ENCODE data around the gene SMG1. TPM values are rescaled to one million over a fixed set of nuclear protein-coding genes. Genes with fewer than 3 reads are reported as not detected.

The SMG1 gene
- total and polyA plus RNA-seq, 4 donors: 5.3 to 70.8 (median 22.3) TPM

DNA sequence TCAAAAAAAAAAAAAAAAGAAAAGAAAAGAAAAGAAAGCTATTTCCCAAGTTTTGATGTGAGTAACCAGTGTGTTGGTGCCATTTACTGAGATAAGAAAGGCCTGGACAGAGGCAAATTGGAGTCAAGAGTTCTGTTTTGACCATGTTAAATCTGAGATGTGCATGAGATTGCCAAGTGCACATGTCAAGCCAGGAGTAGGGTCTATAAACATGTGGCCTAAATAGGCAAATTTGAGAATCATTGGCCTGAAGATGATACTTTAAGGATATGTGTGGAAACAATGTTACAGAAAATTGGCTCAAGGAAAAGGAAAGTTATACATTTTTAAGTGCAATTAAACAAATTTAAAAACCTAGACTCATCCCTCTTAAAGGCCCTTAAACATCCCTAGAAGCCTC is 15.3 kb upstream of the SMG1 start (continued):
- TF ChIP-seq, protein P1, sequence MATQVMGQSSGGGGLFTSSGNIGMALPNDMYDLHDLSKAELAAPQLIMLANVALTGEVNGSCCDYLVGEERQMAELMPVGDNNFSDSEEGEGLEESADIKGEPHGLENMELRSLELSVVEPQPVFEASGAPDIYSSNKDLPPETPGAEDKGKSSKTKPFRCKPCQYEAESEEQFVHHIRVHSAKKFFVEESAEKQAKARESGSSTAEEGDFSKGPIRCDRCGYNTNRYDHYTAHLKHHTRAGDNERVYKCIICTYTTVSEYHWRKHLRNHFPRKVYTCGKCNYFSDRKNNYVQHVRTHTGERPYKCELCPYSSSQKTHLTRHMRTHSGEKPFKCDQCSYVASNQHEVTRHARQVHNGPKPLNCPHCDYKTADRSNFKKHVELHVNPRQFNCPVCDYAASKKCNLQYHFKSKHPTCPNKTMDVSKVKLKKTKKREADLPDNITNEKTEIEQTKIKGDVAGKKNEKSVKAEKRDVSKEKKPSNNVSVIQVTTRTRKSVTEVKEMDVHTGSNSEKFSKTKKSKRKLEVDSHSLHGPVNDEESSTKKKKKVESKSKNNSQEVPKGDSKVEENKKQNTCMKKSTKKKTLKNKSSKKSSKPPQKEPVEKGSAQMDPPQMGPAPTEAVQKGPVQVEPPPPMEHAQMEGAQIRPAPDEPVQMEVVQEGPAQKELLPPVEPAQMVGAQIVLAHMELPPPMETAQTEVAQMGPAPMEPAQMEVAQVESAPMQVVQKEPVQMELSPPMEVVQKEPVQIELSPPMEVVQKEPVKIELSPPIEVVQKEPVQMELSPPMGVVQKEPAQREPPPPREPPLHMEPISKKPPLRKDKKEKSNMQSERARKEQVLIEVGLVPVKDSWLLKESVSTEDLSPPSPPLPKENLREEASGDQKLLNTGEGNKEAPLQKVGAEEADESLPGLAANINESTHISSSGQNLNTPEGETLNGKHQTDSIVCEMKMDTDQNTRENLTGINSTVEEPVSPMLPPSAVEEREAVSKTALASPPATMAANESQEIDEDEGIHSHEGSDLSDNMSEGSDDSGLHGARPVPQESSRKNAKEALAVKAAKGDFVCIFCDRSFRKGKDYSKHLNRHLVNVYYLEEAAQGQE (IDR thresholded peaks at IDR 0.05): no peak
- no peak for TF ChIP-seq RAD21 (IDR thresholded peaks at IDR 0.05)
- no peak for TF ChIP-seq HNF4A (conservative IDR thresholded peaks at IDR 0.05)
- TF ChIP-seq FOXA2 (IDR thresholded peaks at IDR 0.05): no peak

DNA sequence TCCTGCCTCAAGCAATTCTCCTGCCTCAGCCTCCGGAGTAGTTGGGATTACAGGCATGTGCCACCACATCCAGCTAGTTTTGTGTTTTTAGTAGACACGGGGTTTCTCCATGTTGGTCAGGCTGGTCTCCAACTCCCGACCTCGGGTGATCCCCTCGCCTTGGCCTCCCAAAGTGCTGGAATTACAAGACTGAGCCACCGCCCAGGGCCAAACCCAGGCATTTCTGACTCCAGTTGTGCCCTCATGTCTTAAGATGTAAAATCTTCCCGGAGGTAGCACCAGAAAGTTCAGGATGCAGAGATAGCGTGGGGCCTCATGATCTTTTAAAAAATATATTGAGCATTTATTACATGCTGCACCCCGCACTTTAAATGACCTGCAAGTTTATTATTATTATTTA is 12.8 kb upstream of the SMG1 start:
- no peaks in the 10 kb centered on the region for H3K9me3 ChIP-seq (ENCODE audit: control insufficient read depth in 4 of 4, low read length in 3 of 4)
- no peak for DNase-seq (ENCODE audit: low spot score)
- no peaks in the 10 kb centered on the region for H3K27me3 ChIP-seq (ENCODE audit: control insufficient read depth in 4 of 4, insufficient read depth in 4 of 4, low read length in 3 of 4)
- 96% methylated on average over 9 of the region's 9 CpGs for WGBS
- H3K36me3 ChIP-seq (ENCODE audit: control insufficient read depth in 4 of 4, insufficient read depth in 3 of 4, low read depth in 1 of 4, low read length in 3 of 4): no peaks in the 10 kb centered on the region
- no peak overlapping the region for H3K27ac ChIP-seq (ENCODE audit: low read depth in 1 of 2, low read length in 2 of 2)
- TF ChIP-seq NR2F2 (IDR thresholded peaks at IDR 0.05) (no peak), HNF4A (conservative IDR thresholded peaks at IDR 0.05) (no peak), SP1 (IDR thresholded peaks at IDR 0.05) (no peak), JUND (IDR thresholded peaks at IDR 0.05) (no peak), HNF4G (IDR thresholded peaks at IDR 0.05) (no peak), YY1 (IDR thresholded peaks at IDR 0.05) (no peak), RAD21 (IDR thresholded peaks at IDR 0.05) (no peak), FOXA1 (IDR thresholded peaks at IDR 0.05) (no peak)
- TF ChIP-seq, protein P2, sequence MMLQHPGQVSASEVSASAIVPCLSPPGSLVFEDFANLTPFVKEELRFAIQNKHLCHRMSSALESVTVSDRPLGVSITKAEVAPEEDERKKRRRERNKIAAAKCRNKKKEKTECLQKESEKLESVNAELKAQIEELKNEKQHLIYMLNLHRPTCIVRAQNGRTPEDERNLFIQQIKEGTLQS (IDR thresholded peaks at IDR 0.05): no peak
- TF ChIP-seq, protein P3, sequence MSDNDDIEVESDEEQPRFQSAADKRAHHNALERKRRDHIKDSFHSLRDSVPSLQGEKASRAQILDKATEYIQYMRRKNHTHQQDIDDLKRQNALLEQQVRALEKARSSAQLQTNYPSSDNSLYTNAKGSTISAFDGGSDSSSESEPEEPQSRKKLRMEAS (IDR thresholded peaks at IDR 0.05): no peak
- H3K4me1 ChIP-seq (ENCODE audit: control insufficient read depth in 4 of 4, insufficient read depth in 4 of 4, low read length in 3 of 4): no peaks in the 10 kb centered on the region
- no peak overlapping the region for H3K4me3 ChIP-seq (ENCODE audit: low read depth in 1 of 3, low read length in 3 of 3)
- no peak overlapping the region for H3K9ac ChIP-seq (ENCODE audit: low read depth in 1 of 2, low read length in 2 of 2)

DNA sequence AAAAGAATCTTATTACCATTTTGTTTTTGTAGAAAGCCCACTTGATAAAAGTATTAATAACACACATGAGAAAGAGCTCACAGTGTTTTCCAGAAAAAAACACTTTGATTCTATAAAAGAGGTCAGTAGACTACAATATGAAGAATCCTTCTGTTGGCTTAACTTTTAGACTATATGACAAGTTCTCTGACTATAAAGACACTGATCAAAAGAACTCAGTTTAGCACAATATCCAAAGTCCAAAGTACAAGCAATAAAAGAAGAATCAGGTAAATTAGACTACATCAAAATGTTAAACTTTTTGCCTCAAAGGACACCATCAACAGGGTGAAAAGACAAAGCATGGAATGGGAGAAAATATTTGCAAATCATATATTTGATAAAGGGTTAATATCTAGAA is 11.2 kb upstream of the SMG1 start:
- no peaks in the 10 kb centered on the region for H3K36me3 ChIP-seq (ENCODE audit: control insufficient read depth in 4 of 4, insufficient read depth in 3 of 4, low read depth in 1 of 4, low read length in 3 of 4)
- no peak overlapping the region for H3K9ac ChIP-seq (ENCODE audit: low read depth in 1 of 2, low read length in 2 of 2)
- TF ChIP-seq JUND (IDR thresholded peaks at IDR 0.05): no peak
- no peak for TF ChIP-seq SP1 (IDR thresholded peaks at IDR 0.05)
- no peak for TF ChIP-seq EGR1 (IDR thresholded peaks at IDR 0.05; ENCODE audit: low read depth in 2 of 2)
- TF ChIP-seq FOXA1 (IDR thresholded peaks at IDR 0.05): no peak
- TF ChIP-seq FOXA2 (IDR thresholded peaks at IDR 0.05): no peak
- TF ChIP-seq NR2F2 (IDR thresholded peaks at IDR 0.05): no peak
- TF ChIP-seq, protein P3 (IDR thresholded peaks at IDR 0.05): no peak
- no peak for TF ChIP-seq RAD21 (IDR thresholded peaks at IDR 0.05)
- no peak overlapping the region for H3K4me3 ChIP-seq (ENCODE audit: low read depth in 1 of 3, low read length in 3 of 3)
- no peaks in the 10 kb centered on the region for H3K27me3 ChIP-seq (ENCODE audit: control insufficient read depth in 4 of 4, insufficient read depth in 4 of 4, low read length in 3 of 4)
- H3K4me1 ChIP-seq (ENCODE audit: control insufficient read depth in 4 of 4, insufficient read depth in 4 of 4, low read length in 3 of 4): no peaks in the 10 kb centered on the region
- no peak overlapping the region for H3K27ac ChIP-seq (ENCODE audit: low read depth in 1 of 2, low read length in 2 of 2)
- no peaks in the 10 kb centered on the region for H3K9me3 ChIP-seq (ENCODE audit: control insufficient read depth in 4 of 4, low read length in 3 of 4)
- DNase-seq (ENCODE audit: low spot score): no peak
